Activated B cell treated with CpG ODN at 0.5 μM for 24 hours (primary cell): ENCODE data around the gene PDIA5. TPM values are rescaled to one million over a fixed set of nuclear protein-coding genes. Genes with fewer than 3 reads are reported as not detected.
A peak's percentile ranks its signal among the peaks of the same experiment; 100 is the strongest.

Experiments
- ATAC-seq: fragments of 200-7000 bp; cut with Tn5 transposase; one replicate; pipeline ENCODE4 v1.10.0; 2021; ENCODE audit warnings: low read depth, mild to moderate bottlenecking, moderate library complexity
- CTCF ChIA-PET: fragments of 350-600 bp; sonication (Branson Sonifier 250); formaldehyde crosslinking; loops from one replicate; lab custom pipeline; 2021; ENCODE audit warnings: antibody characterized with exemption; lab: Charles Lee
- POLR2A ChIA-PET: fragments of 350-600 bp; sonication (Branson Sonifier 250); formaldehyde crosslinking; loops from one replicate; lab custom pipeline; 2021; ENCODE audit warnings: antibody characterized with exemption; lab: Charles Lee
- DNase-seq: peaks from one replicate; pipeline ENCODE4 v3.0.0; 2022
- H3K27ac Mint-ChIP-seq: one replicate; pipeline ENCODE4 v1.8.0; 2020; ENCODE audit warnings: mixed read lengths
- H3K27me3 Mint-ChIP-seq: one replicate; pipeline ENCODE4 v1.8.0; 2021; ENCODE audit warnings: mixed read lengths
- H3K36me3 Mint-ChIP-seq: one replicate; pipeline ENCODE4 v1.8.0; 2021; ENCODE audit warnings: low read depth, mixed read lengths
- H3K4me1 Mint-ChIP-seq: one replicate; pipeline ENCODE4 v1.8.0; 2021; ENCODE audit warnings: mixed read lengths
- H3K4me3 Mint-ChIP-seq: one replicate; pipeline ENCODE4 v1.8.0; 2020; ENCODE audit warnings: mild to moderate bottlenecking, mixed read lengths
- H3K9me3 Mint-ChIP-seq: one replicate; pipeline ENCODE4 v1.8.0; 2020; ENCODE audit warnings: mixed read lengths
- intact Hi-C: fragments of 100-400 bp; cut with micrococcal nuclease; formaldehyde crosslinking; loops from one replicate; pipeline ENCODE4 v1.15.1; 2024
- total RNA-seq: library from RNA; stranded (reverse); gene quantifications from 2 replicates; pipeline ENCODE4 v1.2.3, GENCODE V29; 2022
- TF ChIP-seq, protein P1 (sequence below): fragments of 200-600 bp; IDR thresholded peaks from one replicate; pipeline ENCODE4 v1.8.0; 2022; ENCODE audit warnings: antibody characterized with exemption, mild to moderate bottlenecking

PDIA5 gene
- total RNA-seq: 8.5 and 10.7 TPM in 2 replicates

DNA sequence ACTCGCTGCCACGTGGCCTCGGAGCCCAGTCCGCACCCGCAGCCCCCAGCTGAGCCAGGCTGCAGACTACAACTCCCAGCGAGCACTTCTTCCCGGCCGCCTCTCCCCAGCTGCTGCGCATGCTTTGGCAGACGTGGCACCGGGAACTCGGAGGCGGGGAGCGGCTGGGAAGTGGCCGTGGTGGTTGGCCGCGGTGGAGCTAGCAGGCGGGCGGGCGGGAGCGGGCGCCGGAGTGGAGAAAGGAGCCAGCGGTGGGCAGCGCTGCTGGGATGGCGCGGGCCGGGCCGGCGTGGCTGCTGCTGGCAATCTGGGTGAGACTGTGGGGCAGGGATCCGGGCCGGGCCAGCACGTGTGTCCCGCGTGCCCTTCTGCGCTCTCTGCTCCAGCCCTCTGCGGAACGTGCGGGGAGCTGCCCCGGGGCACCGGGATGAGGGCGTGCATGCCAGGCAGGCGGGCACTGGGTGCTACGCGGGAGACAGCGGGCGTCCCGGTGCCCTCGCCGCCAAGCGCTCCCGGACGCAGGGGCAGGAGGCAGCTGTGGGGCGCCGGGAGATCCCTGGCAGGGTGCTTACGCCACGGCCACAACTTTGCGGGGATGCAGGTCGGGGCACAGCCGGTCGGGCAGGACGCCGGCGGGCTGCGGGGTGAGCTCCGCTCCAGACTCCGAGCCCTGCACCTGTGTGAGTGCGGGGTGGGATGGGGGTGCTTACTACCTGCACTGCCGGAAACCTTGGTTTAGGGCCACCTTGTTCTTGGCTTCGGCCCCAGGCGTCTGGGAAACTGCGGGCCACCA, at the start of gene PDIA5:
PDIA5 (plus strand) TSS at position 130 of the 793 bp plus-strand sequence; CDS start at position 270, 140 bp downstream.
- peak within 1 kb of the TSS; percentile 57 for H3K27ac Mint-ChIP-seq
- CTCF ChIA-PET: interaction anchor here (1.3 kb wide), 1 partner anchor 9 kb away, joined by 3 read pairs; no protein-coding TSS in a partner anchor

DNA sequence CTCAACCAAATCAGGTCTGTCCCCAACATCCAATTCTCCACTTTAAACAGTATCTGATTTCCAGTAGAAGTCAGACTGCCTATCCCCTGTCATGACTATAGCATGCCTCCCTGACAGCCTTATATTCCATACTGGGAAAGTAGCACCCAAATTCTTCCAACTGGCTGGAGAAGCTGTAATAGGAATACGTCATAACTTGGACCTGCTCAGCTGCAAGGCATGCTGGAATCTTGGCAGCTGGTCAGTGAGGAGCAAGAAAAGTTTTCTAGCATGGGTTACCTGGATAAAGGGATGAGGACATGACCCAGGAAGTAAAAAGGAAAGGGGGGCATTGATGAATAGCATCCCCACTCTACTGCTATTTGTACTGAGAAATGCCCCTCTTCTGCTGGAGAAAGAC, 48.1 kb upstream of the PDIA5 start:
- Mint-ChIP-seq H3K36me3 (no peaks in the 10 kb centered on the region), H3K9me3 (no peaks in the 10 kb centered on the region), H3K27ac (no peak overlapping the region), H3K4me3 (no peak overlapping the region), H3K4me1 (no peaks in the 10 kb centered on the region), H3K27me3 (peaks cover 25% of the 10 kb centered on the region)
- TF ChIP-seq, protein P1, sequence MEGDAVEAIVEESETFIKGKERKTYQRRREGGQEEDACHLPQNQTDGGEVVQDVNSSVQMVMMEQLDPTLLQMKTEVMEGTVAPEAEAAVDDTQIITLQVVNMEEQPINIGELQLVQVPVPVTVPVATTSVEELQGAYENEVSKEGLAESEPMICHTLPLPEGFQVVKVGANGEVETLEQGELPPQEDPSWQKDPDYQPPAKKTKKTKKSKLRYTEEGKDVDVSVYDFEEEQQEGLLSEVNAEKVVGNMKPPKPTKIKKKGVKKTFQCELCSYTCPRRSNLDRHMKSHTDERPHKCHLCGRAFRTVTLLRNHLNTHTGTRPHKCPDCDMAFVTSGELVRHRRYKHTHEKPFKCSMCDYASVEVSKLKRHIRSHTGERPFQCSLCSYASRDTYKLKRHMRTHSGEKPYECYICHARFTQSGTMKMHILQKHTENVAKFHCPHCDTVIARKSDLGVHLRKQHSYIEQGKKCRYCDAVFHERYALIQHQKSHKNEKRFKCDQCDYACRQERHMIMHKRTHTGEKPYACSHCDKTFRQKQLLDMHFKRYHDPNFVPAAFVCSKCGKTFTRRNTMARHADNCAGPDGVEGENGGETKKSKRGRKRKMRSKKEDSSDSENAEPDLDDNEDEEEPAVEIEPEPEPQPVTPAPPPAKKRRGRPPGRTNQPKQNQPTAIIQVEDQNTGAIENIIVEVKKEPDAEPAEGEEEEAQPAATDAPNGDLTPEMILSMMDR: no peak
- ATAC-seq (no peak), DNase-seq (no peak)
- ChIA-PET CTCF (interaction anchor here (1.6 kb wide), 1 partner anchor 10 kb away, joined by 4 read pairs; no protein-coding TSS in a partner anchor), POLR2A (no interaction called here)
- intact Hi-C loops: no loop called here

More for the DNA sequence above, at the start of gene PDIA5:
- Mint-ChIP-seq H3K4me1 (peaks cover 17% of the 10 kb centered on the region), H3K9me3 (no peaks in the 10 kb centered on the region), H3K4me3 (peak within 1 kb of the TSS; percentile 85), H3K36me3 (no peaks in the 10 kb centered on the region), H3K27me3 (peaks cover 5% of the 10 kb centered on the region)
- ATAC-seq (peak; percentile 81), DNase-seq (peak; percentile 53)
- POLR2A ChIA-PET: interaction anchor here (0.5 to 0.9 kb wide), 3 partner anchors 274 to 1411 kb away, joined by 3 to 5 read pairs (median 3); partner anchors contain the start of gene HSPBAP1
- TF ChIP-seq, protein P1: no peak
- intact Hi-C loops: loop anchor here (2.0 to 5.0 kb wide), 2 partner anchors 14 to 135 kb away; partner anchors contain the start of gene SEC22A

DNA sequence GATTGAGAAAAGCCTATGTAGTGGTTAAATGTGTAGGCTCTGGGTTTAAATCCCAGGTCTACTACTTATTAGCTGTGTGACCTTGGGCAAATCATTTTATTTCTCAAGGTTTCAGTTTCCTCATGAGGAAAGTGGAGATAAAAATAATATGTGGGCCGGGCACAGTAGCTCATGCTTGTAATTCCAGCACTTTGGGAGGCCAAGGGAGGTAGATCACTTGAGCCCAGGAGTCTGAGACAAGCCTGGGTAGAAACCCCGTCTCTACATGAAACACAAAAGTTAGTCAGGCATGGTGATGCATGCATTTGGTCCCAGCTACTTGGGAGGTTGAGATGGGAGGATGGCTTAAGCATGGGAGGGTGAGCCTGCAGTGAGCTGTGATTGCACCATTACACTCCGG, 47.7 kb upstream of the PDIA5 start:
- intact Hi-C loops: no loop called here
- TF ChIP-seq, protein P1: no peak
- Mint-ChIP-seq H3K4me3 (no peak overlapping the region), H3K27ac (no peak overlapping the region), H3K27me3 (peaks cover 24% of the 10 kb centered on the region), H3K4me1 (no peaks in the 10 kb centered on the region), H3K36me3 (no peaks in the 10 kb centered on the region), H3K9me3 (no peaks in the 10 kb centered on the region)
- DNase-seq (no peak), ATAC-seq (no peak)
- ChIA-PET CTCF (interaction anchor here (1.6 kb wide), 1 partner anchor 9 kb away, joined by 4 read pairs; no protein-coding TSS in a partner anchor), POLR2A (no interaction called here)

DNA sequence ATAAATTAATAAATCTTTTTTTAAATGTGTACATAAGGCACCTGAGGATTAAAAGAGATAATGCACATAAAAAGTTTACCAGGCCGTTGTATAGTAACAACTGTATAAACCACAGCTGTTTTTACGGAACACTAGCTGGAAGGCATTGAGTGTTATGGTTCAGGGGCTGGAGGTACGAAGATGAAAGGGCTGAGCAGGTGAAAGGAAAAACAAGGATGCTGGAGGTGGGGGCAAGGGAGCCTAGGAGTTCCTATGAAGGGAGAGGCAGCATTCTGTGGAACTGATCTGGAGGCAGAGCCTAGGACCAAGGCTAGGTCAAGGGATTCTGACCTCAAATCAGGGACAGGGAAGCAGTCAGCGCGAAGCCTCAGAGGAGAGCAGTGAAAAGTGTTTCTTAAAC, 47.2 kb upstream of the PDIA5 start:
- no peaks in the 10 kb centered on the region for H3K9me3 Mint-ChIP-seq
- TF ChIP-seq, protein P1: no peak
- peaks cover 26% of the 10 kb centered on the region for H3K27me3 Mint-ChIP-seq
- CTCF ChIA-PET: interaction anchor here (1.6 kb wide), 1 partner anchor 9 kb away, joined by 4 read pairs; no protein-coding TSS in a partner anchor
- no peaks in the 10 kb centered on the region for H3K4me1 Mint-ChIP-seq
- no peaks in the 10 kb centered on the region for H3K36me3 Mint-ChIP-seq
- no peak overlapping the region for H3K4me3 Mint-ChIP-seq
- POLR2A ChIA-PET: no interaction called here
- DNase-seq: no peak
- ATAC-seq: no peak
- no peak overlapping the region for H3K27ac Mint-ChIP-seq
- intact Hi-C loops: no loop called here

DNA sequence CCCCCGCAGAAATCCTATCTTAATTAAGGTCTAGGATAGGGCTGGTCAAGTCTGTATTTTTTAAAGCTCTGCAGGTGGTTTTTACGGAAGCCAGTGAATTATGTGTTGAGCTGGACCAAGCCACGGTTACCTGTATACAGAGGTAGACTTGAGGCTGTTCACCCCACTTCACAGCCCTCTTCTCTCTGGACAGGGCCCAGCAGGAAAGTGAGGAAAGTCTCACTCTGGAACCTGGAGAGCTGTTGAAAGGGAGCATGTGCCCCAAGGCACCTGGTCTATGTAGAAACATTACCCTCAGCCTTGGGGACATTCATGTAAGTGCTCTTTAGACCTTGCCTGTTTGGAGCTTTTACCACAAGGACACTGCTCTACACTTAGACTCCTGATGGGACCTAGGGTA, 46.1 kb upstream of the PDIA5 start:
- no peak overlapping the region for H3K4me3 Mint-ChIP-seq
- CTCF ChIA-PET: no interaction called here
- intact Hi-C loops: no loop called here
- POLR2A ChIA-PET: no interaction called here
- DNase-seq: no peak
- no peak for ATAC-seq
- no peak overlapping the region for H3K27ac Mint-ChIP-seq
- TF ChIP-seq, protein P1: no peak
- peaks cover under 1% of the 10 kb centered on the region for H3K4me1 Mint-ChIP-seq
- H3K9me3 Mint-ChIP-seq: no peaks in the 10 kb centered on the region
- no peaks in the 10 kb centered on the region for H3K36me3 Mint-ChIP-seq
- H3K27me3 Mint-ChIP-seq: peaks cover 34% of the 10 kb centered on the region
